SK-N-MC (cell line): Measurements from ENCODE around the gene AGER.

Experiments
- EZH2 ChIP-seq: fragments of 200-600 bp; sonication (generic); IDR thresholded peaks from one replicate; pipeline ENCODE4 v1.6.1; 2017; ENCODE audit warnings: antibody characterized with exemption
- POLR2AphosphoS5 ChIP-seq: IDR thresholded peaks from 2 replicates; pipeline ENCODE4 v1.6.1; 2012; ENCODE audit warnings: mild to moderate bottlenecking, low read depth, low read length, borderline replicate concordance

GRCh38 chr6:32192608-32193039, 8.6 kb upstream of the AGER start, which contains the start of gene GPSM3:
- TF ChIP-seq EZH2 (no peak), POLR2AphosphoS5 (peak; percentile 65)
